Stomach (tissue), 4 donors: ENCODE data around the gene ANO1.

ENCODE experiments used
- POLR2AphosphoS5 ChIP-seq, 3 donors: sonication (generic); formaldehyde crosslinking; IDR thresholded peaks; one replicate each; pipeline ENCODE4 v1.6.1; 2016; ENCODE audit warnings: antibody characterized with exemption in 3 of 3
- TF ChIP-seq, protein P1 (sequence below), 7 experiments: fragments of 450-650 bp in 4 of 7; fragments of 200-600 bp in 3 of 7; sonication (generic) in 3 of 7; IDR thresholded peaks; one replicate each; pipeline ENCODE4 v1.5.1; 2016 to 2019; ENCODE audit warnings: antibody characterized with exemption in 7 of 7, control low read depth in 2 of 7, mild to moderate bottlenecking in 1 of 7

- TF ChIP-seq, protein P1, sequence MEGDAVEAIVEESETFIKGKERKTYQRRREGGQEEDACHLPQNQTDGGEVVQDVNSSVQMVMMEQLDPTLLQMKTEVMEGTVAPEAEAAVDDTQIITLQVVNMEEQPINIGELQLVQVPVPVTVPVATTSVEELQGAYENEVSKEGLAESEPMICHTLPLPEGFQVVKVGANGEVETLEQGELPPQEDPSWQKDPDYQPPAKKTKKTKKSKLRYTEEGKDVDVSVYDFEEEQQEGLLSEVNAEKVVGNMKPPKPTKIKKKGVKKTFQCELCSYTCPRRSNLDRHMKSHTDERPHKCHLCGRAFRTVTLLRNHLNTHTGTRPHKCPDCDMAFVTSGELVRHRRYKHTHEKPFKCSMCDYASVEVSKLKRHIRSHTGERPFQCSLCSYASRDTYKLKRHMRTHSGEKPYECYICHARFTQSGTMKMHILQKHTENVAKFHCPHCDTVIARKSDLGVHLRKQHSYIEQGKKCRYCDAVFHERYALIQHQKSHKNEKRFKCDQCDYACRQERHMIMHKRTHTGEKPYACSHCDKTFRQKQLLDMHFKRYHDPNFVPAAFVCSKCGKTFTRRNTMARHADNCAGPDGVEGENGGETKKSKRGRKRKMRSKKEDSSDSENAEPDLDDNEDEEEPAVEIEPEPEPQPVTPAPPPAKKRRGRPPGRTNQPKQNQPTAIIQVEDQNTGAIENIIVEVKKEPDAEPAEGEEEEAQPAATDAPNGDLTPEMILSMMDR (IDR thresholded peaks at IDR 0.05) = peak in 1 of 7 experiments; percentile 9
- TF ChIP-seq POLR2AphosphoS5 (IDR thresholded peaks at IDR 0.05) = no peak
Measured at GRCh38 chr11:70158201-70158600, 80.1 kb downstream of the ANO1 start.
